GM19239 (cell line): Measurements from ENCODE around the gene TBX6.

ENCODE experiments used
- DNase-seq: peaks from one replicate; pipeline ENCODE4 v3.0.0; 2011; ENCODE audit warnings: low spot score; ENCODE audit not compliant: insufficient read length
- FAIRE-seq: peaks from 2 replicates; lab custom pipeline; 2011; peaks lifted over from hg19 to GRCh38; lab: Jason Lieb, UNC

Gene TBX6

DNA sequence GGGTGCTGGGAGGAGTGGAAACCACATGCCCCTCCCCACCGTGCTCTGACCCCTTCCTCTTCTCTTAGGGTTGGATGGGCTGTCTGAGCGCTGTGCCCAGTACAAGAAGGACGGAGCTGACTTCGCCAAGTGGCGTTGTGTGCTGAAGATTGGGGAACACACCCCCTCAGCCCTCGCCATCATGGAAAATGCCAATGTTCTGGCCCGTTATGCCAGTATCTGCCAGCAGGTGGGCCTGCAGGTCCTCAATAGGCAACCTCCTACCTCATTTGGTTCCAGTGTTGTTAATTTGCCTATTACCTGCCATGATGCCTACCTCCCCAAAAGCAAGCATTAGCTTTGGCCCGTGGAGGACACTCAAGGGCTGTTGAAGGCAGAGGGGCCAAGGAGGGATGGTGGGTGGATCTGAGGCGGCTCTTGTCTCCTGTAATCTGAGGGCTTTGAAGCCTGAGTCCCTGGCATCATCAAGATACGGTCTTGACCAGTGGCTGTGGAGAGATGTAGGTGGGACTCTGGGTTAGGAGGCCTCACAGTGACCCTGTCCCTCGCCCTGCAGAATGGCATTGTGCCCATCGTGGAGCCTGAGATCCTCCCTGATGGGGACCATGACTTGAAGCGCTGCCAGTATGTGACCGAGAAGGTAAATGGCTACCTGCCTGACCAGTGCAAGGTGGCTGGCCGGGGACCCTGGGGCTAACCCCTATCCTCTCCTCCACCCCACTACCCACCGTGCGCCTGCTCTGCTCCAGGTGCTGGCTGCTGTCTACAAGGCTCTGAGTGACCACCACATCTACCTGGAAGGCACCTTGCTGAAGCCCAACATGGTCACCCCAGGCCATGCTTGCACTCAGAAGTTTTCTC lies 22.7 kb downstream of the TBX6 start:
- DNase-seq (no peak), FAIRE-seq (no peak)

DNA sequence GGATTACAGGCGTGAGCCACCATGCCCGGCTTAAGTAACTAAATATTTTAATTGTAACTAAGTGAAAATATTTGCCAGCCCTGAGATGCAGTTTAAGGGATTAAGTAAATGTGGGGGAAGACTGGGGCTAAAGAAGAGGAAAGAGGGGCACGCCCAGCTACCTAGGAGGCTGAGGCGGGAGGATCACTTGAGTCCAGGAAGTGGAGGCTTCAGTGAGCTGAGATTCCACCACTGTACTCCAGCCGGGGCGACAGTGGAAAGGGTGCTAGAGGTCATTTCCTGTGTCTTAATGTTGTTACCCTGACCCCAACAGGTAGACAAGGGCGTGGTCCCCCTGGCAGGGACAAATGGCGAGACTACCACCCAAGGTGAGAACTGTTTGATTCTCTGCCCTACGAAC lies 23.4 kb downstream of the TBX6 start:
- no peak for FAIRE-seq
- DNase-seq, result no peak

DNA sequence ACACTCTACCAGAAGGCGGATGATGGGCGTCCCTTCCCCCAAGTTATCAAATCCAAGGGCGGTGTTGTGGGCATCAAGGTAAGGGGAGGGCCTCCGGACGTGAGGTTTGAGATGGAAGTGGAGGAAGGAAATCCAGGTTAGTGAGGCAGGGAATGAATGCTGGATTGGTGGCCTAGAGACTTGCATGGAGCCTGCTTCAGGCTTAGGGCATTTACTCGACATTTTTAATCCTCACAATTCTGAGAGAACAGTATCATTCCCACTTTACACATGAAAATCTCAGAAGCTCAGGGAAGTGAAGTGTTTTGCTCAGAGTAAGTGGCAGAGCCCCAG lies 24.2 kb downstream of the TBX6 start:
- DNase-seq (no peak), FAIRE-seq (no peak)

DNA sequence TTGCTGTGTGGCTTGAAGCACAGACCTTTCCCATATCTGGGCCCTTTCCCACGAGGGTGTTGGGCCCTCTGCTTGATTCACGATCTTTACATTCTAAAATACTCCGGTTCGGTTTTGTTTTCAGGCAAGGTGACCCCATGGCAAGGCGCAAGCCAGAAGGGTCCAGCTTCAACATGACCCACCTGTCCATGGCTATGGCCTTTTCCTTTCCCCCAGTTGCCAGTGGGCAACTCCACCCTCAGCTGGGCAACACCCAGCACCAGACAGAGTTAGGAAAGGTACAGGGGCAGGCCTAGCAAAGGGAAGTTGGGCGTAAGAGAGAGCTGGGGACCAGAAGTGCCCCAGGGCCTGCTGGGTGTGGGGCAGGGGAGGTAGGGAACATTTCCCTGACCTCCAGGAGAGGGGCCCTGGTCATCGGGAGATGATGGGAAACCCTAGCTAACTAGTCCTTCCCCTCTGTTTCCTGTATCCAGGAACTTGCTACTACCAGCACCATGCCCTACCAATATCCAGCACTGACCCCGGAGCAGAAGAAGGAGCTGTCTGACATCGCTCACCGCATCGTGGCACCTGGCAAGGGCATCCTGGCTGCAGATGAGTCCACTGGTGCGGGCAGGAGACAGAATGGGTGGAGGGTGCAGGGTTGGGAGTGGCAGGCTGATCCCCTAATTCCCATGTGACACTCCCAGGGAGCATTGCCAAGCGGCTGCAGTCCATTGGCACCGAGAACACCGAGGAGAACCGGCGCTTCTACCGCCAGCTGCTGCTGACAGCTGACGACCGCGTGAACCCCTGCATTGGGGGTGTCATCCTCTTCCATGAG lies 24.8 kb downstream of the TBX6 start:
- FAIRE-seq, result no peak

DNA sequence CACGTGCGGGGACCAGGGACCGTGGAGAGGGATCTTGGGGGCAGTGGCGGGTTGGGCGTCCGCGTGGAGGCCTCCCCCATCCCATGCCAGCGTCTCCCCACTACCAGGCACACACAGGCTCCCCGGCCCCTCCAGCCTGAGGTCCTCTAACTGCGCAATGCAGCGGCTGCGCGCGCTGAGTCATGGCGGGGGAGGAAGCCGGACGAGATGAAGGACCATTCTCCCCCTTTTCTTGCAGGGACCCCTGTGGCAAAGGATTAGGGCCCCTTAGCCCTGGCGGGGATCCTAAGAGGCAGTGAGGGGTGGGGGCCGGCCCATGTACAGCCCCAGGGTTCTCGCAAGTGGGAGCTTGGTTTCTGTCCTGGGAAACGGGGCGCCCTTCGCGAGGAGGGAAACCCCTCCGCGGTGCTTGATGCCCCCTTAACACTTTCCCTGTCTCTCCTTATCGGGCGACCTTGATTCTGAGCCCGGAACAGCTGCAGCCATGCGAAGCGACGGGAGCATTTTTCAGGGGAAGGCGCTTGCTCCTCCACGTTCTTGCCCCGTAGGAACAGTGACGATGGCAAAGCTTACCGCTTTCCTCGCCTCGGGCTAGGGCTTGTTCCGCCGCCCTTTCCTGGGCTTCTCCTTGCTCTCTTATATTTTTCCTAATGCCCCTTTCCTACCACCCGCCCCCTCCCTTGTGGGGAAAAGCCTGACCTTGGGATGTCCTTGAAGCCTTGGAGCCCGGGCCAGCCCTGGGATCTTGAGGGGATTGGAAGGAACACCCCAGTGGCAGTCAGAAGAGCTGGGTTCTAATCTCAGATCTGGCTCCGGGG lies 25.6 kb downstream of the TBX6 start:
- no peak for FAIRE-seq
- DNase-seq, result no peak

More for the DNA sequence above, 24.8 kb downstream of the TBX6 start:
- DNase-seq, result no peak

DNA sequence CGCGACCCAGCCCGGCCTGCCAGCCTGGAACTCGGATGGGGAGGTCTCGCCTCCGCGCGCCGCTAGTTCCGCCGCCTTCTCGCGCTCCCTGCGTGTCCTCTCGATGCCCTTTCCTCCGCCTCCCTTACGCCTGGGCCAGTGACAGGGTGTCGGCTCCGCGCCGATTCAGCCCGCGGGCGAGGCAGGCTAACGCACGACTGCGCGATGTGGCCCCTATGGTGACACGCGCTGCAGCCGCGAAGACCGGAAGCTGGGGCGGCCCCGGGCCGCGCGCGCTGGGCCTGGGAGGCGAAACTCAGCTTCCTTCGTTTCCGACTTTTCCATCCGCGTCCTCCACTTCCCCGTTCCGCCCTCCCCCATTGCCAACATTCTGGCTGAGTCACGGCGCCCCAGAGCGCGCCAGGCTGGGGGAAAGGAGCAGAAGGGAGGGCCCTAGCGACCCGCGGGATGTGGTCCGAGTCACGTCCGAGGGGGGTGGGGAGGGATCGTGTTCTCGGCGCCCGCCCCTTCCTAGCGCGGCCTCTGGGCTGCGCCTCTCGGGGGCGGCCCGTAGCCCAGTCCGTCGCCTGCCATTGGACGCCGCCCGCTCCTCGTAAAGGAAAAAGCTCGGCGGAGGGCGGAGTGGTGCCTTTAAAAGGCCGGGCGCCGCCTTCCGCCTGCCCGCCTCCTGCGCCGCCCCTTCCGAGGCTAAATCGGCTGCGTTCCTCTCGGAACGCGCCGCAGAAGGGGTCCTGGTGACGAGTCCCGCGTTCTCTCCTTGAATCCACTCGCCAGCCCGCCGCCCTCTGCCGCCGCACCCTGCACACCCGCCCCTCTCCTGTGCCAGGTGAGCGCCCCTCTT lies 26.4 kb downstream of the TBX6 start, which contains the start of gene ALDOA:
Gene ALDOA (plus strand): TSS at position 659 of the 841 bp plus-strand sequence. CDS start 1,138 bp downstream, outside the sequence.
- FAIRE-seq (peak; percentile 78), DNase-seq (peak; percentile 84)

DNA sequence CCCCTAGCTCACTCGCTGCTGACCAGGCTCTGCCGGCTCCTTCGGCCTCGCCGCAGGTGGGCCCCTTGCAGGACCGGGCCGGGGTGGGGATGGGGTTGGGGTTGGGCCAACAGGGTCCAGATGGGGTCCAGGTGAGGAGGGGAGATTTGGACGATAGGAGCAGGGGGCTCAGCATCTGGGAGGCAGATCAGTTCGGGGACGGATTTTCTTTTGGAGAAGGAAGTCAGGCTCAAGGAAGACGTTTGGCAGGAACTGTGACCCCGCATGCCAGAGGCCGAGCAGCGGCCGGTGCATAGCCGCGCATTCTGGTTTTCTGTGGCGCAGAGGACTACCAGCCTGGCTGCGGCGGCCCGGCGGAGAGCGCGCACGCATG lies 27.0 kb downstream of the TBX6 start:
- no peak for FAIRE-seq
- no peak for DNase-seq

DNA sequence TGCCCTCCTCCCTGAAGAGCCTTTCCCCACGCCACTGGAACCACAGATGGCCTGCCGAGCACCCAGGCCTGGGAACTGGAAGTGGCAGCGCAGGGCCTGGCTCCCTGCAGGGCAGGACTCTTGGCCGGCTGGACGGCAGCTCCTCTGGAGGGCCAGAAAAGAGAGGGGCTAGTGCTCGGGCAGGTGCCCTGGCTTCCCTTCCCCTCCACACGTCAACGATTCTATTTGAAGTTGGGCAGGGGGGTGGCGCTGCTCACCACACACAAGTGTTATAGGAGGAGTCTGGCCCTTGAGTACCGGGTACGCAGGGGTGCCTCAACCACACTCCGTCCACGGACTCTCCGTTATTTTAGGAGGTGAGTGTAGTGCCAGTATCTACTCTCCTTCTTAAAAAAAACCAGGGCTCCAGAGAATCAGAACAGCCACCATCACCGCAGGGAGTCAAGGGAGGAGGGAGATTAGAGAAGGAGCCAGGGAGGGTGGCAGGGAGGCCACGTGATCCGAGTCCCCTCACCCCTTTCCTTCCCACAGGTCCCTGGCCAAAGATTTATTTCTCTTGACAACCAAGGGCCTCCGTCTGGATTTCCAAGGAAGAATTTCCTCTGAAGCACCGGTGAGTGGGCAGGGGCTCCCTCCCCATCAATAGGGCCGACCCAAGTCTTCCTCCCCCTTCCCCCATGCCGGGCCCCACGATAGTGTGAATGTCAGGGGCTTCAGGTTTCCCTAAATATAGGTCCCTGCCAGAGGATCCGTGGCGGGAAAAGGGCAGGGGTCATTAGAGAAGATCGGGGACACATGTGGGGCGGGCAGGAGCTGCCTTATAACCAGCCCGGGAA lies 27.6 kb downstream of the TBX6 start:
- DNase-seq (peak; percentile 69), FAIRE-seq (peak; percentile 84)

DNA sequence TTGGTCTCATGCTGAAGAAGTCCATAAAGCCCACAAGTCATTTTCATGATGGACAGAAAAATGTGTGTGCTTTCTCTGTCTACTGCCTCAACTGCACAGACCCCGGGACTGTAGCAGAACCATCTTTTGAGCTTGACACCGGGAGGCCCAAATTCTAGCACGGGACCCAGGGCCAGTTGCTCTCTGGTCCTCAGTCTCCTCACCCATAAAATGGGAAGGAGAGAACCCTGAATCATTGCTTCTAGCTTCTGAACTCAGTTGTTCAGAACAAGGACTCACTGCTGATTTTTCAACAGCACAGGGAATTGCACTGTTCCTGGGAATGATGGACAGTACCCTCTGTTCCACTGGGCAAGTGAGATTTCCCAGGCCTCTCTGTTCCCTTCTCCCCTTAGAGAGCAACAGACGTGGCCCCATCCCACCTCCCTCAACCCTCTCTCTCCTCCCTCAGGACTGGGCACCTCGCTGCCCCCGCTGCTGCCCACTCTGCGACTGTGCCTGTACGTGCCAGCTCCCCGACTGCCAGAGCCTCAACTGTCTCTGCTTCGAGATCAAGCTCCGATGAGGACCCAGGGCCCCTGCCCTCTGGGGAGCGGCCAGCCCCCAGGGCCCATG lies 28.3 kb downstream of the TBX6 start:
- FAIRE-seq (no peak), DNase-seq (no peak)

DNA sequence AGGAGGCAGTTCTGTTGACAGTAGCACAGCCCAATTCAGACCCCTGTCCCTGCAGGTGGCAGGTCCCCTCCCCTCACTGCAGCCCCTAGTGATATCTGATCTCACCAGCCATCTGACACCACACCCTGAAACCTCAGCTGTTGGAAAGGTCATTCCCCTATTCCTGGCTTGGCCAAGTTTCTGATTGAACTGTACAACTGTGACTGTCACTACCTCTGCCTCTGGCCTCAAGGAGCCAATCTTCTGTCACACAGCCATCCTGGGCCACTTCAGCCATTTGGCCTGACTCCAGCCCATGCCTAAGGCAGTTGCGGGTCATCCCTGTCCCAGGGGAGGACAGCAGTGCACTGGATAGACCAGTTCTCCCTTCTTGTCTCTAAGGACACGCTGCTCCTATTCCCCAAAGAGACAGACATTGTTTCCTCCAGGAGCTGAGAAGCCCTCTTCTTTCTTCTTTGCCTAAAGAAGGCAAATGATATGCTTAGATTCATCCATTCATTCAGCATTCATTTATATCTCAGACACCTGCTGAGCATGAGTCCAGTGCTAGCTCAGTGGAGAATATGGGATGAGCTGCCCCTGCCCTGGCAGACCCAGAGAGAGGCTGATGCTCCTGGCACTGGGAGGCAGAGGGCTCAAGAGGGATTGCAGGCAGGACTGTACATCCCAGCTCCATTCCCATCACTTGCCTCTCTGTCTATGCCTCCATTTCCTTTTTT lies 30.7 kb downstream of the TBX6 start:
- no peak for DNase-seq
- FAIRE-seq, result no peak

DNA sequence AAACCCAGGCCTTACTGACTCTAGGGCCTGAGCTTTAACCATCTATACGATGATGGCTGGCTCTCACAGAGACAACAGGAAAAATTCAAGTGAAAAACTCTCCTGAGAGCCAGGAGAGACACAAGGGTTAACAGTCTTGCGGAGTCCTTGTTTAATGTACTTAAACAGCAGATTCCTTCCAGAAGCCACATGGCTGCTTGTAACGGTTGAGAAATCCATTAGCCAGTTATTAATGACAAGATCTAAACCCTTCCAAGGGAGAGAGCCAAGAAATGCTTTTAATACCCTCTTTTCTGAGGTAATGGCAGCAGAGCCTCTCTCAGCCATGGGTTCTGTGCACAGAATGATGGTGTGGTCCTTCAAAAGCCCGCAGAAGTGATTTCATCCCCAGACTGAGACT lies 31.4 kb downstream of the TBX6 start:
- FAIRE-seq (no peak), DNase-seq (no peak)

DNA sequence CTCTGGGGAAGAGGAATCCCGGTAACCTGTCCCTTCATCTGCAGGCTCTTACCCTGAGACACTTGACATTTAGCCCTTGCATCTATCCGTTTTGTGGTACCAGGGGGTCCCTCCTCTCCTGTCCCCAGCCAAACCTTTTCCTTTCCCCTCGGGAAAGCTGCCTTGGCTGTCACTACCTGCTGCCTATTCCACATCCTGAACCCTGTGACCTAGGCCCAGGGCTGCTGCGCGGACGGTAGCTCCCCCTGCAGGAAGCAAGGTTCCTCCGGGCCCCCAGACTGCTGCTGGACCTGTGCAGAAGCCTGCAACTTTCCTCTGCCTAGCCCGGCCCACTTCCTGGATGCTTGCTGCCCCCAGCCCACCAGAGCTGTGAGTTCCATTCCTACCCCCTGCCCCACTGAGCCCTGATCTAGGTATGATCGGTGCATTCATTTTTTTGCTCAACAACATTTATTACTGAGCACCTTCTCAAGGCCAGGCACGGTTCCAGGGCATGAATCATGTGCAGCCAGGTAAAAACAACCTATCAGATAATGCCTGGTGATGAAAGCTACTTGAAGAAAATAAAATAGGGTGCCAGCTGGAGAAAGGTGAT lies 36.7 kb downstream of the TBX6 start:
- FAIRE-seq, result peak; percentile 70
- no peak for DNase-seq

DNA sequence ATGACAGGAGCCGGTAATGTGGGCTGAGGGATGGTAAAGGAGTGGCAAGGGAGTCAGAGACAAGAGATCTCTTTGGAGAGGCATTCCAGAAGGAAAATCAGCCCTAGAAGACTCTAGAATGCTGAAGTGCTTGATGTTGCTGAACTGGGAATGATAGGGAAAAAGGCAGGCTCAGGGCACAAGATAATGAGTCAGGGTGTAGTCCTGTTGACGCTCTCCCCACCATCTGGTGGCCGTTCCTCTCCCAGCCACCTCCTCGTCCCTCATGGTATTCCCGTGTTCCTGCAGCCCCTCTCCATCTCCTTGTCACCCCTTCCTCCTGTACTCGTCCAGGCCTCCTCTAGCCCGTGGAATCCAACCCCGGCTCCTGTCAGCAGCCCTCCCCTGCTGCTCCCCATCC lies 37.3 kb downstream of the TBX6 start:
- DNase-seq, result no peak
- no peak for FAIRE-seq

DNA sequence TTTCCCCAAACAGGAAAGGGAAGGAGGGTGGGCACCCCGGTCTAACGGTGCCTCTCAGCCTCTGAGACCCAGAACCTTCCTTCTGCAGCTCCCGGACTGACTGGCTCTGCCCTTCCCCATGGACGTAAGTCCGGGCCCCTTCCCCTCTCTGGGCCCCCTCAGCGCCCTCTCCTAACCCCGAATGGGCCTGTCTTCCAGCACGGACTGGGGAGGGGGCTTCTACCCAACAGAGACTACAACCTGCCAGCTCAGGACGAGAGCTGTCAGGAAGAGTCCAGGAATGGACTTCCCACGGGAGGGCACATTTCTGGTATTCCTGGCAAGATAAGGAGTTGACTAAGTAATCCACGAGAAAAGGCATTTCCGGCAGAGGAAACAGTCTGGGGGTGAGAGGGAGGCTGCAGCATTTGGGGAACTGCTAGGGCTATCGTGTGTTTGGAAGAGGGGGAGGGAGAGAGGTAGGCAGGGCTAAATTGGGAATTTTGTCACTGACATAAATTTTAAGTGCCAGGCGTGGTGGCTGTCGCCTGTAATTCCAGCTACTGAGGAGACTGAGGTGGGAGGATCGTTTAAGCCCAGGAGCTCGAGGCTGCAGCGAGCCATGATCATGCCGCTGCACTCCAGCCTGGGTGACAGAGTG lies 38.2 kb downstream of the TBX6 start:
- DNase-seq (no peak), FAIRE-seq (no peak)

DNA sequence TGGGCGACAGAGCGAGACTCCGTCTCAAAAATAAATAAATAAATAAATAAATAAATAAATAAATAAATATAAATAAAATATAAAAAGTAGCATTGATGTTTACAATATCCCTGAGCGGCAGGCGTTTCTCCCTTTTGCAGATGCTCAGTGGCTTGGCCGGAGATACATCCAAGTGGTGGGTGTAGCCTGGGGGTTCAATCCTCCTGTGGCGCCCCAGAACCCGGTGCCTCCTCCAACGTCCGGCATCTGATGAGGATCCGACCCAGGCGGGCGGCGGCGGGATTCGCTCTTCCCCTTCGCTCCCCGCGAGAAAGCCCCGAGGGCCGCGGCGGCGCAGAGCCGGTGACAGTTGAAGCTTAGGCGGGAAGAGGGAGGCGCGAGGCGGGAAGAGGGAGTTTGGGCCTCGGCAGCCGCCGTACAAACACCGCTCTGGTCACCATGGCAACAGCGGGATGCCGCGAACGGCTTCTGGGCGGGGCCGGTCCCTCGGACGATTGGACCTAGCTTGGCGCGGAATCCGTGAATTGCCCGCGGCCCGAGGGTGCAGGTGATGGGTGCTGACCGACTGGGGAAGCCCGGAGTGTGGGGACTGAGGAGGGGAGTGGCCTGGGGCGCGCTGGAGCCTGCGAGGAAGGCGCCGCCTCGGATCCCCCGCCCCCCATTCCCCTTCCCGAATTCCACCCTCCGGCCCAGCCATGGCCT lies 38.9 kb downstream of the TBX6 start:
- peak; percentile 66 for FAIRE-seq
- DNase-seq, result peak; percentile 92

DNA sequence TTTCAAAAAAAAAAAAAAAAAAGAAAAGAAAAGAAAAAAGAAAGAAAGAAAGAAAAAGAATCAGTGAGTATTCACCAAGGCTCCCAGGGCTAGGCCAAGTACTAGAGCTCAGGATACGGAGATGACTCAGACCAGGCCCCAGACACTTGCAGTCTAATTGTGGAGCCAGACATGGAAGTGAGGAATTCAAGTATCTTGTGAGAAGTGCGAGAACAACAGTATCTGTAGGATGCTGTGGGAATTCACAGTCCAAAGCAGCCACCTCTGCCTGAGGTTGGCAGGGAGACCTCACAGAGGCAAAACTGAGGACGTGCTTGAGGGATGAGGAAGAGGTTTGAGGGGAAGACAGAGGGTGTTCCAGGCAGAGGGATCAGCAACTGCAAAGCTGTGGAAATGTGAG lies 40.2 kb downstream of the TBX6 start:
- DNase-seq (no peak), FAIRE-seq (no peak)
